Gastroesophageal sphincter (tissue), 3 donors: ENCODE results near the gene CACNA1I.

Experiments used
- CTCF ChIP-seq, 4 experiments: fragments of 200-600 bp in 2 of 4; fragments of 450-650 bp in 2 of 4; sonication (generic) in 1 of 4; IDR thresholded peaks; one replicate each; pipeline ENCODE4 v1.5.1; 2017 to 2019; ENCODE audit warnings: antibody characterized with exemption in 4 of 4, mild to moderate bottlenecking in 2 of 4, moderate library complexity in 2 of 4
- EP300 ChIP-seq: sonication (generic); formaldehyde crosslinking; IDR thresholded peaks from one replicate; pipeline ENCODE4 v1.6.1; 2017; ENCODE audit warnings: antibody characterized with exemption, mild to moderate bottlenecking

DNA sequence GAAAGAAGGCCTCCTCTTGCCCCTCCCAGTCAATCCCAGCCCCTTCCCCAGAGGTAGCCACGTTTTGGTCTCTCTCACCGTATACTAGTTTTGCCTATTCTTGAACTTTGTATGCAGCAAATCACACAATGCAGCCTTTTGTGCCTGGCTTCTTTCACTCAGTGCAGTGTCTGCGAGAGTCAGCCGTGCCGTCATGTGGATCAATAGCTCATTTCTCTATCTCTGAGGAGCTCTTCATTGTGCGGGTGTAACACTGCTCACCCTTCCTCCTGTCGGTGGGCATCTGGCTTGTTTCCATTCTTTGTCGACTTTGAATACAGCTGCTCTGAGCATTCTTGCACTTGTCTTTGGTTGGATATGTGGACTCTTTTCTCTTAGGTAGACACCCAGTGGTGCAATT lies 146.5 kb downstream of the CACNA1I start:
- no peak for TF ChIP-seq CTCF (IDR thresholded peaks at IDR 0.05)
- TF ChIP-seq EP300, result no peak
